HG03108 (cell line): ENCODE results near the gene ALX1.

Experiments
- ATAC-seq: cut with Tn5 transposase; IDR thresholded peaks from one replicate; pipeline ENCODE4 v1.9.1; 2021; ENCODE audit warnings: moderate library complexity; ENCODE audit not compliant: unreplicated experiment

The ALX1 gene

GRCh38 chr12:85280165-85280983 lies at the start of gene ALX1:
ALX1 (plus strand) TSS chr12:85280220; CDS start chr12:85280262, 42 bp downstream.
- ATAC-seq = no peak

DNA sequence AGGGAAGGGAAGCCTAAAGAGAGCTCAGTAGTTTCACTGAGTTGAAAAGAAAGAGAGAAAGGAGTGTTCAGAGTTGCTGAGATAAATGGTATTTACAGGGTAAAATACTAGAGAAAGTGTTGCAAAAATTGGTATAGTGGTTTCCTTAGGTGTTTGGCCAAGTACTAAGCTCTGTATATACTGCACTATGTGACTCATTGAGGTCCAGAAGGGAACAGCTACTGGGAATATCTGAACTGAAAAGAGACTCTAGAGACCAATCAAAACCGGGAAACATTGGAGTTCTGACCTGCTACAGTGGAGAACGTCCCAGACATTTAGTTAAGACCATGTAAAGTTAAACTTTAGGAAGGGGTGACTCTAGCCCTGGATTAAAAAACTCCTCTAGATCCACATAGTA lies 42.7 kb upstream of the ALX1 start:
- no peak for ATAC-seq

DNA sequence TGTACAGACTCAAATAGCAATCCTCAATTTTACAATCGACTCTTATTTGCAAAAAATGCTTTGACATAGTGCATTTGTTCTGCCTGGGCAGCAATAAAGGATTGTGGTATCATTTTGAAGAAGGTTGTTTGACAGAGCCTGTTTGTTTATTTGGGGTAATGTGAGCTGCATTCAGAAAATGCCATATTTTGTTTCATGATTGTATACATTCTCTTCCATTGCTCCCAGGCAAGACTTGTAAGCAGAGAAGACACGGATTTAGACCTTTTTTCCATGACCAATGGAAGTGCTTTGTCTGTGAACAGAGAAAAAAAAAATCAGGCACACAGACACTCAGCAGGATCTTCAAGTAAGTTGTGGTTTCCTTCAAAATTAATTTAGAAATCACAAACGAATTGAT lies 35.5 kb upstream of the ALX1 start:
- ATAC-seq = no peak

DNA sequence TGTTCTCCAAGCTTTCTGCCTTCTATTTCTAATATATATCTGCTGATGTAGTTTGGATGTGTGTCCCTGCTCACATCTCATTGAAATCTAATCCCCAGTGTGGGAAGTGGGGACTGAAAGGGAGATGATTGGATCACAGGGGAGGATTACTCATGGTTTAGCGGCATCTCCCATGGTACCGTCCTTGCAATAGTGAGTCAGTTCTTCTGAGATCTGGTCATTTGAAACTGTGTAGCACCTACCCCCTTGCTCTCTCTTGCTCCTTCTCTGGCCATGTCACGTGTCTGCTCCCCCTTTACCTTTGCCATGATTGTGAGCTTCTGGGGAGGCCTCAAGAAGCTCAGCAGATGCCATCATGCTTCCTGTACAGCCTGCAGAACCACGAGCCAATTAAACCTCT lies 26.2 kb upstream of the ALX1 start:
- ATAC-seq = no peak

DNA sequence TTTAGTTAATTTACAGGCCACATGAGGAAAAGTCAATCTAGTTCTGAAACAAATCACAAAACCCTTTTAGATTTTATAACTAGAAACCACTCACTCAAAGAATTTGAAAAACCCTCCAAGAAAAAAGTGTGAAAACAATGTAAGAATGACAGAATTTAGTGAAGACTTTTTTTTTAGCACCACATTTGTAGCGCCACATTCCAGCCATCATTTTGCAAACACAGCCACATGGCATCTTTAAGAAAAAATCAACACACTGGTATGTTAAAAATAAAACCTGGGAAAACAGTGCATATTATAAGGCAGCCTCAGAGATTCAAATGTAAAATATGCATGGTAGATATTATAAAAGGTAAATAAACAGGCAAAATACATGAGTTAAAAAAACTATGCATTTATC lies 22.3 kb upstream of the ALX1 start:
- ATAC-seq = no peak

GRCh38 chr12:85260447-85260846 lies 19.6 kb upstream of the ALX1 start:
- ATAC-seq = no peak

- no peak for ATAC-seq
Measured at GRCh38 chr12:85260896-85261295, 19.1 kb upstream of the ALX1 start.

DNA sequence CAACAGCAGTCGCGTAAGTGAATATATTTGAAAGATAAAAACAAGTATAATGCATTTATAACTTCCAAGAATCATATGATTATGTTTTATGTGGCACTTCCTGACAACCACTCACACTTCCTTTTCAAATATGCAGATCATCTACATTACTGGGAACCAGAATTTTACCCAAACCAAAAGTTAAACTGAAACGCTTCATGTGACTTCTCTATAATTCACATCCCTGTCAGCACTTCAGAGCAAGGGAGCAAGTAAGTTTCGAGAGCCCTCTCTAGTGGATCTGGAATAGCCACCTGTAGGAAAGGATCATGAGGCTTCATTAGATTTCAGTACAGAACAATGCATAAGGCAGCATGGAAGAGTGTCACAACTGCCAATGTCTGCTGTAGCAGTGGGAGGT lies 13.7 kb upstream of the ALX1 start:
- no peak for ATAC-seq

GRCh38 chr12:85273381-85274314 lies 6.4 kb upstream of the ALX1 start:
- no peak for ATAC-seq

DNA sequence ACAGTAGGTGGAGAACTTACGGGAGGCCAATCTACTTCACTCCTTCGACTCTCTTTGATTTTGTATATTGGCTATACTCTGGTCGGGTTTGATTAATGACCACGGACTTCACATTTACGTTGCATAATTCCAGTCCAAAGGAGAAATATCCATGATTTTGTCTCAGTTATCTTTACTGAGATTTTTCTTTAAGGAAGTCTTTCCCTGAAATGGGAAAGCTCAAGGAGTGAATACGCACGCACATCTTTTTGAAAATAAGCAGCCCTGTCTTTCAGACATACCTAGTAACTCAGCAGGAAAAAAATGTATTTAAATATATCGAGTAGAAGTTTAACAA lies 5.7 kb upstream of the ALX1 start:
- ATAC-seq = no peak

- no peak for ATAC-seq
Measured at GRCh38 chr12:85275374-85275773, 4.6 kb upstream of the ALX1 start.

DNA sequence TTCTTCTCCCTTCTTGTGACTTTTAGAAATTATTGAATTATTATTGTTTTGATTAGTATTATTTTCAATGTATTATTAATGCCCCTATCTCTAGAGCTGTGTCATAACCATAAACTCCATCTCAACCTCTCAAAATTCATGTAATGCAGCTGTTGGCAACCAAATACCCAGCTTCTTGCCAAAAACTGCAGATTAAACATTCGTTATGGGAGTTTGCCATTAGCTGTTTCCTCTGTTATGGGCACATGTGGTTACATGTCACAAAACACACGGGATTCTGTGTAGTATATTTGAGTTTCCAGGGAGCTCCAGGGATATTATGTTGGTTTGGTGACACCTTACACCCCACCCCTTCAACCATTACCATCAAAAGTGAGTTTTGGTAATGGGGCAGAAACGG lies 2.8 kb upstream of the ALX1 start:
- no peak for ATAC-seq

- ATAC-seq = no peak
Measured at GRCh38 chr12:85277900-85278597, 2.0 kb upstream of the ALX1 start.

- no peak for ATAC-seq
Measured at GRCh38 chr12:85278598-85279448, 1.2 kb upstream of the ALX1 start.

- no peak for ATAC-seq
Measured at GRCh38 chr12:85279449-85280164, 413 bp upstream of the ALX1 start.

GRCh38 chr12:85280984-85281630 lies 1.1 kb downstream of the ALX1 start:
- ATAC-seq = no peak

DNA sequence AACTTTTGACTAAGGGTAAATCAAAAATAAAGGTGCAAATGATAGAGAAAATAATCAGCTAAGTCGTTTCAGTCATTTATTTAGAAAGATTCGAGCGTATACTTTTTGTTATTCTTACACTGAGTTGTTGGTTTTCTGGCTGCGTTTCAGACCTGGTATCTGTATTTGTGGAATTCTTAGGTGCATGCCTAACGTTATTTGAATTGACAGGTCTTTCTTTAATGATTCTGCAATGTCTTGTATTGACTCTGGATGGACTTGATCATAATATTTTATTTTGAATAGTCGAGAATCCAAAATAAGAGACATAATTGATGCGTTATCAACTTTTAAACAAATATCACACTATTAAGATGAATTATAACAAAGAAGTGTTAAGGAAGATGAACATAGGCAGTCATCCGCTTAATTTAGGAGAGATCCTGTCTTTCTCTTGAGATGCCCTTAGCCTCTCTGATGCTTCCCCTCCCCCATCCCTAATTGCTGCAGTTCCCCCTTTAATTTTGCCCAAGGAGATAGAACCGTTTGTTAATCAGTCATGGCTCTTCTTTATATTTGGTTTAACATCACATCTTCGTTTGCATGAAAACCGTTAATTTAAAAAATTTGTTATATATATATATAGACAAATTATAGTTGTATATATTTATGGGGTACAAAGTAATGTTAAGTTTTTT lies 1.8 kb downstream of the ALX1 start:
- no peak for ATAC-seq

DNA sequence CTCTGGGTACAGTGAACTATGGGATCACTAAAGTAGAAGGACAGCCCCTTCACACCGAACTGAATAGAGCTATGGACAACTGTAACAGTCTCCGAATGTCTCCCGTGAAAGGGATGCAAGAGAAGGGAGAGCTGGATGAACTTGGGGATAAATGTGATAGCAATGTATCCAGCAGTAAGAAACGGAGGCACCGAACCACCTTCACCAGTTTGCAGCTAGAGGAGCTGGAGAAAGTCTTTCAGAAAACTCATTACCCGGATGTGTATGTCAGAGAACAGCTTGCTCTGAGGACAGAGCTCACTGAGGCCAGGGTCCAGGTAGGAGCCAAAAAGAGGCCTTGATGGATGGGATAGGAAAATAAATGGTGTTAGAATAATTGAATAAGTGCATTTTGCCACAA lies 3.5 kb downstream of the ALX1 start:
- ATAC-seq = no peak

DNA sequence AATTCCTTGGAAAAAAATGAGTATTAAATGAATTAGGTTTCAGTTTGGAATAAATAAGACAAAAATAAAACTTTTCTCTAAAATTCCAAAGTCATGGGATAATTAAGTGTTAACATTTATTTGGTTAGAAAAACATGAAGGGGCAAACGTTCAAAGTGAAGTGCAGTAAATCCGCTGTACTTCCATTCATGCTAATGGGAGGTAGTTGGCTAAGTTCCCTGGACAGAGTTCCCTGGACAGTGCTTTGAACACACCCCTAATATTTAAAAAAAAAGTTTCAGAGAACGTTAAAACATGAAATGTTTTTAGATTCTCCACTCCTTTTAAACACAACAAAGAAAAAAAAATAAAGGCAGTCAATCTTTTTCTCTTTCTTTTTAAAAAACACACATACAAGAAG lies 16.3 kb downstream of the ALX1 start:
- ATAC-seq = no peak
